IMR-90 (cell line): ENCODE data around the gene SERPIND1. TPM values are rescaled to one million over a fixed set of nuclear protein-coding genes. Genes with fewer than 3 reads are reported as not detected.

Source experiments
- ATAC-seq: fragments of 200-7000 bp; cut with Tn5 transposase; 2 replicates; pipeline ENCODE4 v1.9.1; 2020; ENCODE audit warnings: low read depth, mild to moderate bottlenecking, moderate library complexity
- BruUV-seq: library from RNA; stranded (reverse); fragments of 400-500 nt; replicated peaks from 2 replicates; lab custom pipeline; 2021; lab: Mats Ljungman, UMichigan
- CTCF ChIA-PET: fragments of 300-600 bp; formaldehyde crosslinking; extraction: SDS; loops from one replicate; lab custom pipeline; 2021; ENCODE audit warnings: antibody characterized with exemption; lab: Yijun Ruan, JAX
- POLR2A ChIA-PET: fragments of 300-600 bp; sonication (Branson Sonifier 250); formaldehyde crosslinking; loops from one replicate; lab custom pipeline; 2022; ENCODE audit warnings: antibody characterized with exemption; ENCODE audit not compliant: unreplicated experiment; lab: Charles Lee
- DNase-seq: peaks from one replicate; pipeline ENCODE4 v3.0.0; 2013
- H2AFZ ChIP-seq: replicated peaks from 2 replicates; pipeline ENCODE3; 2013; ENCODE audit warnings: low read length, mild to moderate bottlenecking; ENCODE audit not compliant: poor library complexity
- H2AK5ac ChIP-seq: 2 replicates; pipeline ENCODE4 v1.6.1; 2013; ENCODE audit warnings: low read depth, low read length, inconsistent platforms
- H2AK9ac ChIP-seq: replicated peaks from 2 replicates; pipeline ENCODE3; 2013; ENCODE audit warnings: mild to moderate bottlenecking, low read depth, low read length, moderate library complexity; ENCODE audit not compliant: poor library complexity
- H2BK120ac ChIP-seq: 2 replicates; pipeline ENCODE4 v1.6.1; 2013; ENCODE audit warnings: low read depth, low read length, inconsistent platforms
- H2BK15ac ChIP-seq: 3 replicates; pipeline ENCODE4 v1.6.1; 2013; ENCODE audit warnings: low read depth, low read length, inconsistent platforms
- H2BK20ac ChIP-seq: 2 replicates; pipeline ENCODE4 v1.6.1; 2013; ENCODE audit warnings: low read depth, mild to moderate bottlenecking, inconsistent platforms, low read length, moderate library complexity
- H2BK5ac ChIP-seq: 2 replicates; pipeline ENCODE4 v1.6.1; 2013; ENCODE audit warnings: mild to moderate bottlenecking, low read depth, low read length, inconsistent platforms; ENCODE audit not compliant: poor library complexity, severe bottlenecking
- H3K14ac ChIP-seq: replicated peaks from 2 replicates; pipeline ENCODE4 v1.6.1; 2013; ENCODE audit warnings: low read depth, low read length, inconsistent platforms
- H3K18ac ChIP-seq: 2 replicates; pipeline ENCODE4 v1.6.1; 2013; ENCODE audit warnings: low read depth, low read length, control low read depth
- H3K23ac ChIP-seq: 2 replicates; pipeline ENCODE4 v1.6.1; 2013; ENCODE audit warnings: low read depth, low read length, inconsistent platforms
- H3K27ac ChIP-seq: 2 replicates; pipeline ENCODE4 v1.5.1; 2013; ENCODE audit warnings: mild to moderate bottlenecking, control low read depth, low read length; ENCODE audit not compliant: insufficient read depth
- H3K27me3 ChIP-seq: 2 replicates; pipeline ENCODE4 v1.6.1; 2013; ENCODE audit warnings: low read length; ENCODE audit not compliant: control insufficient read depth, insufficient read depth
- H3K36me3 ChIP-seq: 2 replicates; pipeline ENCODE4 v1.6.1; 2013; ENCODE audit warnings: low read length, mixed read lengths; ENCODE audit not compliant: control insufficient read depth, insufficient read depth
- H3K4ac ChIP-seq: 2 replicates; pipeline ENCODE4 v1.6.1; 2013; ENCODE audit warnings: low read depth, low read length, inconsistent platforms
- H3K4me1 ChIP-seq: 2 replicates; pipeline ENCODE4 v1.6.1; 2013; ENCODE audit warnings: low read length, mixed read lengths; ENCODE audit not compliant: control insufficient read depth, insufficient read depth
- H3K4me2 ChIP-seq: 2 replicates; pipeline ENCODE4 v1.6.1; 2013; ENCODE audit warnings: low read depth, mild to moderate bottlenecking, control low read depth, low read length, moderate library complexity
- H3K4me3 ChIP-seq: 2 replicates; pipeline ENCODE4 v1.5.1; 2013; ENCODE audit warnings: low read depth, mild to moderate bottlenecking, control low read depth, low read length, moderate library complexity; ENCODE audit not compliant: insufficient read depth
- H3K56ac ChIP-seq: 2 replicates; pipeline ENCODE4 v1.6.1; 2013; ENCODE audit warnings: low read length, inconsistent platforms; ENCODE audit not compliant: insufficient read depth; ENCODE audit errors: extremely low read depth
- H3K79me1 ChIP-seq, 2 experiments: 2 replicates each; pipeline ENCODE4 v1.6.1; 2013; ENCODE audit warnings: low read length in 2 of 2, inconsistent platforms in 1 of 2, low read depth in 1 of 2
- H3K9ac ChIP-seq: 2 replicates; pipeline ENCODE4 v1.6.1; 2013; ENCODE audit warnings: low read depth, low read length, control low read depth
- H3K9me1 ChIP-seq: 2 replicates; pipeline ENCODE4 v1.6.1; 2013; ENCODE audit warnings: low read length, inconsistent platforms; ENCODE audit not compliant: insufficient read depth
- H3K9me3 ChIP-seq: 2 replicates; pipeline ENCODE4 v1.6.1; 2013; ENCODE audit warnings: low read length; ENCODE audit not compliant: control insufficient read depth, insufficient read depth
- H4K20me1 ChIP-seq: 2 replicates; pipeline ENCODE4 v1.6.1; 2013; ENCODE audit warnings: low read length, inconsistent platforms; ENCODE audit not compliant: insufficient read depth
- H4K5ac ChIP-seq: 2 replicates; pipeline ENCODE4 v1.6.1; 2013; ENCODE audit warnings: mild to moderate bottlenecking, low read depth, low read length, control low read depth
- H4K8ac ChIP-seq, 2 experiments: 2 replicates each; pipeline ENCODE4 v1.6.1; 2013; ENCODE audit warnings: low read depth in 2 of 2, low read length in 2 of 2, control low read depth in 1 of 2, inconsistent platforms in 1 of 2
- H4K91ac ChIP-seq: 2 replicates; pipeline ENCODE4 v1.6.1; 2013; ENCODE audit warnings: low read depth, low read length, inconsistent platforms; ENCODE audit not compliant: insufficient read depth
- MXI1 ChIP-seq: IDR thresholded peaks from 2 replicates; pipeline ENCODE4 v1.6.1; 2012; ENCODE audit warnings: low read depth, mild to moderate bottlenecking, low read length, moderate library complexity, borderline replicate concordance
- RAD21 ChIP-seq: IDR thresholded peaks from 2 replicates; pipeline ENCODE4 v1.6.1; 2012; ENCODE audit warnings: low read length, improper control_type of control experiment
- WGBS, 2 experiments: methylation state at CpG; one replicate each; pipeline versions ENCODE4 v1.1.5 to v1.1.7; 2013; ENCODE audit warnings: missing lambda C conversion rate in 2 of 2; ENCODE audit not compliant: insufficient read length in 1 of 2; ENCODE audit errors: extremely low coverage in 2 of 2; 5-methylcytosine and 5-hydroxymethylcytosine counted together
- dilution Hi-C: fragments of 300-500 bp; cut with HindIII; formaldehyde crosslinking; loops from one replicate; pipeline ENCODE4 v1.14.3; 2018; ENCODE audit warnings: low sequenced_read_pairs; ENCODE audit not compliant: unreplicated experiment
- in situ Hi-C: fragments of 300-500 bp; cut with MboI; formaldehyde crosslinking; loops from 3 replicates; pipeline ENCODE4 v1.14.3; 2019; ENCODE audit warnings: low sequenced_read_pairs, inconsistent platforms, mixed read lengths
- intact Hi-C: fragments of 100-400 bp; cut with micrococcal nuclease; formaldehyde crosslinking; loops from 2 replicates; pipeline ENCODE4 v1.10.0; 2022
- polyA plus RNA-seq, 3 experiments: library from polyadenylated mRNA; depleted of rRNA; stranded (reverse); fragments of >200 nt; gene quantifications; 2 replicates each; pipeline ENCODE4 v1.2.3, GENCODE V29; 2012; ENCODE audit warnings: low replicate concordance in 1 of 3
- total RNA-seq: library from RNA; depleted of rRNA; stranded (reverse); fragments of >200 nt; gene quantifications from 2 replicates; pipeline ENCODE4 v1.2.3, GENCODE V29; 2012
- TF ChIP-seq, protein P1 (sequence below): conservative IDR thresholded peaks from 2 replicates; pipeline ENCODE4 v1.5.1; 2012; ENCODE audit warnings: mild to moderate bottlenecking, low read depth, low read length, improper control_type of control experiment
- TF ChIP-seq, protein P2 (sequence below): fragments of 150-350 bp; IDR thresholded peaks from 2 replicates; pipeline ENCODE4 v1.6.1; 2017; ENCODE audit warnings: mild to moderate bottlenecking, antibody characterized with exemption, low read length, low read depth

SERPIND1 gene
- total and polyA plus RNA-seq, 2 of the 4 experiments (the other 2 are of a cell fraction), result 0.12 TPM; not detected in 1

DNA sequence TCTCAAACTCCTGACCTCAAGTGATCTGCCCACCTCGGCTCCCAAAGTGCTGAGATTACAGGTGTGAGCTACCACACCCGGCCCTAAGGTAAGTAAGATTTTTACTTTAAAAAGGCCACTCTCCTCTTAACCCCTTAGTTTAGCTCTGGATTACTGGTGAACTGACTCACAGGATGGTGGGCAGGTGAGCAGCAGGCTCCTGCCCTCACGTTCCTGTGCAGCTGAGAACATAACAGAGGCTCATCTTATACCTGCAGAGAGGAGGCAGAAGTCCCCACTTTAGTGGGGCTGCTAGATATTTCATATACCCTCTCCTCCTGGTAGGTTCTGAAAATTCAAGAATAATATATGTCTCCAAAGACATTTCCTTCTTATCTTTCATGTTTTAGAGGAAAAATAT lies 17.1 kb upstream of the SERPIND1 start:
- no peak overlapping the region for H4K8ac ChIP-seq
- no peaks in the 10 kb centered on the region for H3K4me1 ChIP-seq
- H3K9me3 ChIP-seq, result no peaks in the 10 kb centered on the region
- H3K36me3 ChIP-seq, result peaks cover 23% of the 10 kb centered on the region
- no peak overlapping the region for H4K5ac ChIP-seq
- no peak overlapping the region for H3K4me3 ChIP-seq
- no peak overlapping the region for H3K23ac ChIP-seq
- no peak overlapping the region for H3K18ac ChIP-seq
- DNase-seq (no peak), ATAC-seq (no peak)
- no peak for TF ChIP-seq MXI1
- TF ChIP-seq, protein P1, sequence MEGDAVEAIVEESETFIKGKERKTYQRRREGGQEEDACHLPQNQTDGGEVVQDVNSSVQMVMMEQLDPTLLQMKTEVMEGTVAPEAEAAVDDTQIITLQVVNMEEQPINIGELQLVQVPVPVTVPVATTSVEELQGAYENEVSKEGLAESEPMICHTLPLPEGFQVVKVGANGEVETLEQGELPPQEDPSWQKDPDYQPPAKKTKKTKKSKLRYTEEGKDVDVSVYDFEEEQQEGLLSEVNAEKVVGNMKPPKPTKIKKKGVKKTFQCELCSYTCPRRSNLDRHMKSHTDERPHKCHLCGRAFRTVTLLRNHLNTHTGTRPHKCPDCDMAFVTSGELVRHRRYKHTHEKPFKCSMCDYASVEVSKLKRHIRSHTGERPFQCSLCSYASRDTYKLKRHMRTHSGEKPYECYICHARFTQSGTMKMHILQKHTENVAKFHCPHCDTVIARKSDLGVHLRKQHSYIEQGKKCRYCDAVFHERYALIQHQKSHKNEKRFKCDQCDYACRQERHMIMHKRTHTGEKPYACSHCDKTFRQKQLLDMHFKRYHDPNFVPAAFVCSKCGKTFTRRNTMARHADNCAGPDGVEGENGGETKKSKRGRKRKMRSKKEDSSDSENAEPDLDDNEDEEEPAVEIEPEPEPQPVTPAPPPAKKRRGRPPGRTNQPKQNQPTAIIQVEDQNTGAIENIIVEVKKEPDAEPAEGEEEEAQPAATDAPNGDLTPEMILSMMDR, result no peak
- TF ChIP-seq RAD21, result no peak
- TF ChIP-seq, protein P2, sequence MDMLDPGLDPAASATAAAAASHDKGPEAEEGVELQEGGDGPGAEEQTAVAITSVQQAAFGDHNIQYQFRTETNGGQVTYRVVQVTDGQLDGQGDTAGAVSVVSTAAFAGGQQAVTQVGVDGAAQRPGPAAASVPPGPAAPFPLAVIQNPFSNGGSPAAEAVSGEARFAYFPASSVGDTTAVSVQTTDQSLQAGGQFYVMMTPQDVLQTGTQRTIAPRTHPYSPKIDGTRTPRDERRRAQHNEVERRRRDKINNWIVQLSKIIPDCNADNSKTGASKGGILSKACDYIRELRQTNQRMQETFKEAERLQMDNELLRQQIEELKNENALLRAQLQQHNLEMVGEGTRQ, result no peak
- BruUV-seq, result no TSS peak
- peaks cover 11% of the 10 kb centered on the region for H3K9me1 ChIP-seq
- no peak overlapping the region for H2BK20ac ChIP-seq
- in situ Hi-C loops, result no loop called here
- H3K4me2 ChIP-seq, result no peak overlapping the region
- H2AFZ ChIP-seq, result no peak overlapping the region
- no peak overlapping the region for H3K14ac ChIP-seq
- H4K20me1 ChIP-seq, result 0 out of 2 replicates have a peak, but pooled peaks cover 3% of the 10 kb centered on the region
- no peak overlapping the region for H2BK15ac ChIP-seq
- no peak overlapping the region for H3K9ac ChIP-seq
- no peak overlapping the region for H3K4ac ChIP-seq
- no peak overlapping the region for H2BK5ac ChIP-seq
- dilution Hi-C loops, result no loop called here
- no peak overlapping the region for H4K91ac ChIP-seq
- H3K27me3 ChIP-seq, result no peaks in the 10 kb centered on the region
- H2AK5ac ChIP-seq, result no peak overlapping the region
- no peaks in the 10 kb centered on the region for H3K79me1 ChIP-seq
- H2BK120ac ChIP-seq, result no peak overlapping the region
- intact Hi-C loops, result no loop called here
- CTCF ChIA-PET, result interaction anchor here (1.4 kb wide), 1 partner anchor 21 kb away, joined by 3 read pairs; no protein-coding TSS in a partner anchor
- no peak overlapping the region for H3K27ac ChIP-seq
- no peak overlapping the region for H3K56ac ChIP-seq
- H2AK9ac ChIP-seq, result no peak overlapping the region
- WGBS, 2 experiments, result no CpG with 5 or more reads among the region's 3 CpGs
- POLR2A ChIA-PET, result no interaction called here
